IMR-90 (cell line): ENCODE results near the gene ARFGAP2. TPM values are rescaled to one million over a fixed set of nuclear protein-coding genes. Genes with fewer than 3 reads are reported as not detected.

Experiments
- ATAC-seq: fragments of 200-7000 bp; cut with Tn5 transposase; 2 replicates; pipeline ENCODE4 v1.9.1; 2020; ENCODE audit warnings: low read depth, mild to moderate bottlenecking, moderate library complexity
- BruUV-seq: library from RNA; stranded (reverse); fragments of 400-500 nt; replicated peaks from 2 replicates; lab custom pipeline; 2021; lab: Mats Ljungman, UMichigan
- CTCF ChIA-PET: fragments of 300-600 bp; formaldehyde crosslinking; extraction: SDS; loops from one replicate; lab custom pipeline; 2021; ENCODE audit warnings: antibody characterized with exemption; lab: Yijun Ruan, JAX
- POLR2A ChIA-PET: fragments of 300-600 bp; sonication (Branson Sonifier 250); formaldehyde crosslinking; loops from one replicate; lab custom pipeline; 2022; ENCODE audit warnings: antibody characterized with exemption; ENCODE audit not compliant: unreplicated experiment; lab: Charles Lee
- DNase-seq: peaks from one replicate; pipeline ENCODE4 v3.0.0; 2013
- H2AFZ ChIP-seq: replicated peaks from 2 replicates; pipeline ENCODE3; 2013; ENCODE audit warnings: low read length, mild to moderate bottlenecking; ENCODE audit not compliant: poor library complexity
- H2AK5ac ChIP-seq: 2 replicates; pipeline ENCODE4 v1.6.1; 2013; ENCODE audit warnings: low read depth, low read length, inconsistent platforms
- H2AK9ac ChIP-seq: replicated peaks from 2 replicates; pipeline ENCODE3; 2013; ENCODE audit warnings: mild to moderate bottlenecking, low read depth, low read length, moderate library complexity; ENCODE audit not compliant: poor library complexity
- H2BK120ac ChIP-seq: 2 replicates; pipeline ENCODE4 v1.6.1; 2013; ENCODE audit warnings: low read depth, low read length, inconsistent platforms
- H2BK15ac ChIP-seq: 3 replicates; pipeline ENCODE4 v1.6.1; 2013; ENCODE audit warnings: low read depth, low read length, inconsistent platforms
- H2BK20ac ChIP-seq: 2 replicates; pipeline ENCODE4 v1.6.1; 2013; ENCODE audit warnings: low read depth, mild to moderate bottlenecking, inconsistent platforms, low read length, moderate library complexity
- H2BK5ac ChIP-seq: 2 replicates; pipeline ENCODE4 v1.6.1; 2013; ENCODE audit warnings: mild to moderate bottlenecking, low read depth, low read length, inconsistent platforms; ENCODE audit not compliant: poor library complexity, severe bottlenecking
- H3K14ac ChIP-seq: replicated peaks from 2 replicates; pipeline ENCODE4 v1.6.1; 2013; ENCODE audit warnings: low read depth, low read length, inconsistent platforms
- H3K18ac ChIP-seq: 2 replicates; pipeline ENCODE4 v1.6.1; 2013; ENCODE audit warnings: low read depth, low read length, control low read depth
- H3K23ac ChIP-seq: 2 replicates; pipeline ENCODE4 v1.6.1; 2013; ENCODE audit warnings: low read depth, low read length, inconsistent platforms
- H3K27ac ChIP-seq: 2 replicates; pipeline ENCODE4 v1.5.1; 2013; ENCODE audit warnings: mild to moderate bottlenecking, control low read depth, low read length; ENCODE audit not compliant: insufficient read depth
- H3K27me3 ChIP-seq: 2 replicates; pipeline ENCODE4 v1.6.1; 2013; ENCODE audit warnings: low read length; ENCODE audit not compliant: control insufficient read depth, insufficient read depth
- H3K36me3 ChIP-seq: 2 replicates; pipeline ENCODE4 v1.6.1; 2013; ENCODE audit warnings: low read length, mixed read lengths; ENCODE audit not compliant: control insufficient read depth, insufficient read depth
- H3K4ac ChIP-seq: 2 replicates; pipeline ENCODE4 v1.6.1; 2013; ENCODE audit warnings: low read depth, low read length, inconsistent platforms
- H3K4me1 ChIP-seq: 2 replicates; pipeline ENCODE4 v1.6.1; 2013; ENCODE audit warnings: low read length, mixed read lengths; ENCODE audit not compliant: control insufficient read depth, insufficient read depth
- H3K4me2 ChIP-seq: 2 replicates; pipeline ENCODE4 v1.6.1; 2013; ENCODE audit warnings: low read depth, mild to moderate bottlenecking, control low read depth, low read length, moderate library complexity
- H3K4me3 ChIP-seq: 2 replicates; pipeline ENCODE4 v1.5.1; 2013; ENCODE audit warnings: low read depth, mild to moderate bottlenecking, control low read depth, low read length, moderate library complexity; ENCODE audit not compliant: insufficient read depth
- H3K56ac ChIP-seq: 2 replicates; pipeline ENCODE4 v1.6.1; 2013; ENCODE audit warnings: low read length, inconsistent platforms; ENCODE audit not compliant: insufficient read depth; ENCODE audit errors: extremely low read depth
- H3K79me1 ChIP-seq, 2 experiments: 2 replicates each; pipeline ENCODE4 v1.6.1; 2013; ENCODE audit warnings: low read length in 2 of 2, inconsistent platforms in 1 of 2, low read depth in 1 of 2
- H3K9ac ChIP-seq: 2 replicates; pipeline ENCODE4 v1.6.1; 2013; ENCODE audit warnings: low read depth, low read length, control low read depth
- H3K9me1 ChIP-seq: 2 replicates; pipeline ENCODE4 v1.6.1; 2013; ENCODE audit warnings: low read length, inconsistent platforms; ENCODE audit not compliant: insufficient read depth
- H3K9me3 ChIP-seq: 2 replicates; pipeline ENCODE4 v1.6.1; 2013; ENCODE audit warnings: low read length; ENCODE audit not compliant: control insufficient read depth, insufficient read depth
- H4K20me1 ChIP-seq: 2 replicates; pipeline ENCODE4 v1.6.1; 2013; ENCODE audit warnings: low read length, inconsistent platforms; ENCODE audit not compliant: insufficient read depth
- H4K5ac ChIP-seq: 2 replicates; pipeline ENCODE4 v1.6.1; 2013; ENCODE audit warnings: mild to moderate bottlenecking, low read depth, low read length, control low read depth
- H4K8ac ChIP-seq, 2 experiments: 2 replicates each; pipeline ENCODE4 v1.6.1; 2013; ENCODE audit warnings: low read depth in 2 of 2, low read length in 2 of 2, control low read depth in 1 of 2, inconsistent platforms in 1 of 2
- H4K91ac ChIP-seq: 2 replicates; pipeline ENCODE4 v1.6.1; 2013; ENCODE audit warnings: low read depth, low read length, inconsistent platforms; ENCODE audit not compliant: insufficient read depth
- CHD1 ChIP-seq: IDR thresholded peaks from 2 replicates; pipeline ENCODE4 v1.6.1; 2012; ENCODE audit warnings: low read depth, low read length, improper control_type of control experiment
- MAFK ChIP-seq: IDR thresholded peaks from 2 replicates; pipeline ENCODE4 v1.6.1; 2012; ENCODE audit warnings: low read depth, low read length, improper control_type of control experiment
- WGBS, 2 experiments: methylation state at CpG; one replicate each; pipeline versions ENCODE4 v1.1.5 to v1.1.7; 2013; ENCODE audit warnings: missing lambda C conversion rate in 2 of 2; ENCODE audit not compliant: insufficient read length in 1 of 2; ENCODE audit errors: extremely low coverage in 2 of 2; 5-methylcytosine and 5-hydroxymethylcytosine counted together
- dilution Hi-C: fragments of 300-500 bp; cut with HindIII; formaldehyde crosslinking; loops from one replicate; pipeline ENCODE4 v1.14.3; 2018; ENCODE audit warnings: low sequenced_read_pairs; ENCODE audit not compliant: unreplicated experiment
- in situ Hi-C: fragments of 300-500 bp; cut with MboI; formaldehyde crosslinking; loops from 3 replicates; pipeline ENCODE4 v1.14.3; 2019; ENCODE audit warnings: low sequenced_read_pairs, inconsistent platforms, mixed read lengths
- intact Hi-C: fragments of 100-400 bp; cut with micrococcal nuclease; formaldehyde crosslinking; loops from 2 replicates; pipeline ENCODE4 v1.10.0; 2022
- polyA plus RNA-seq, 3 experiments: library from polyadenylated mRNA; depleted of rRNA; stranded (reverse); fragments of >200 nt; gene quantifications; 2 replicates each; pipeline ENCODE4 v1.2.3, GENCODE V29; 2012; ENCODE audit warnings: low replicate concordance in 1 of 3
- total RNA-seq: library from RNA; depleted of rRNA; stranded (reverse); fragments of >200 nt; gene quantifications from 2 replicates; pipeline ENCODE4 v1.2.3, GENCODE V29; 2012

ARFGAP2 gene
- total and polyA plus RNA-seq, 2 of the 4 experiments (the other 2 are of a cell fraction) = 54.7 to 87.8 TPM

- in situ Hi-C loops = loop anchor here (10.0 kb wide), 1 partner anchor 242 kb away; the partner anchor contains the start of gene LRP4
Measured at GRCh38 chr11:47156333-47156732, 20.3 kb downstream of the ARFGAP2 start.

More at GRCh38 chr11:47156333-47156732, 20.3 kb downstream of the ARFGAP2 start:
- Histone ChIP-seq H3K4me1 (peaks cover 10% of the 10 kb centered on the region), H4K91ac (peak overlapping the region; percentile 4; the same call in 1 of the 2 replicates), H3K9me3 (no peaks in the 10 kb centered on the region), H3K4me2 (no peak overlapping the region), H4K8ac (no peak overlapping the region), H3K36me3 (no peaks in the 10 kb centered on the region), H2AK9ac (peak overlapping the region; percentile 45), H3K27me3 (no peaks in the 10 kb centered on the region), H3K56ac (no peak overlapping the region), H3K9me1 (peaks cover 12% of the 10 kb centered on the region; the same call in 1 of the 2 replicates), H2AFZ (no peak overlapping the region), H3K14ac (peak overlapping the region; percentile 24; the same call in 1 of the 2 replicates), H3K18ac (no peak overlapping the region), H2BK5ac (no peak overlapping the region), H3K4ac (no peak overlapping the region), H4K20me1 (peaks cover 13% of the 10 kb centered on the region), H3K23ac (no peak overlapping the region), H3K27ac (no peak overlapping the region), H3K4me3 (no peak overlapping the region), H3K79me1 (peaks cover 0 to 14% of the 10 kb centered on the region in 2 experiments; a peak in 1 of 4 replicates), H2BK20ac (no peak overlapping the region), H2BK15ac (no peak overlapping the region), H2AK5ac (peak overlapping the region; percentile 8; the same call in 1 of the 2 replicates), H4K5ac (no peak overlapping the region), H2BK120ac (no peak overlapping the region), H3K9ac (no peak overlapping the region)
- dilution Hi-C loops = no loop called here
- ChIA-PET POLR2A (no interaction called here), CTCF (no interaction called here)
- peak; percentile 25 for DNase-seq
- BruUV-seq = no TSS peak
- ATAC-seq = no peak
- 0 out of 2 replicates have a peak, but pooled peaks have one; percentile 5 for TF ChIP-seq MAFK
- no peak for TF ChIP-seq CHD1
- intact Hi-C loops = no loop called here
- 100% methylated on average over 2 of the region's 6 CpGs; no CpG with 5 or more reads in 1 of the 2 experiments for WGBS, 2 experiments
